ENCODE data around the gene SORBS1. TPM values are rescaled to one million over a fixed set of nuclear protein-coding genes. Genes with fewer than 3 reads are reported as not detected.
A peak's percentile ranks its signal among the peaks of the same experiment; 100 is the strongest.

The SORBS1 gene
- 10 to 100 TPM; 30.8 to 46.7 (median 31.8) TPM for polyA plus RNA-seq (ENCODE audit: insufficient read length in 4 of 4)

DNA sequence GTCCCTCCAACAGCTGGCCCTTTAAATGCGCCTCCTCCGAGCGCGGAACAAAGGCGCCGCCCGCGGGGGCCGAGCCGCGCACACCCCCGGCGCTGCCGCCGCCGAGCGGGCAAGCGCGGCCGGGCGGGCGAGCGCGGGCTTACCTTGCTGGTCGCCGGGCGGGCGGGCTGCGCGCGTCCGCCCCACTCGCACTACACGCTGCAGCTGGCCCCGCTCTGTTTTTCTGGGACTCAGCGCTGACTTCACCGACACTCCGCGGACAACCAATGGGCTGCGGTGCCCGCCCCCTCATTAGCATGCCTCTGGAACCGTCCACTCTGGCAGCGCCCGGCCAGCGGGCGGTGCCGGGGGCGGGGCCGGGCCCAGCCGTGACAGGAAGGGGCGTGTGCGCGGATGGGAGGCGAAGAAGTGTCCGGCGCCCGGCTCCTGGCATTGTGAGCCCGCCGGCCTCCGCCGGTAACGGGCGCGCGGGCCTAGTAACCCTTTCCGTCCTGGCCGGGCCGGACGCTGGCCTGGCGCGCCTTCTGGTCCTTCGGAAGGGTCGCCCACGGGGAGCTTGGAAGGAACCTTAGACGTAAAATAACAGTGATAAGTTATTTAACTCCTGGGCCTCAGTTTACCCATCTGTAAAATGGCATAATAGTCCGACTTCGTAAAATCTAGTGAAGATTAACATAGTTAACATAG is at the start of gene SORBS1:
SORBS1 (minus strand) TSS at position 195 of the 687 bp plus-strand sequence. CDS start 120,236 bp downstream, outside the sequence.
- peak; percentile 86 to 94 (median 93) for DNase-seq (ENCODE audit: low read depth in 4 of 4, low spot score in 3 of 4)

DNA sequence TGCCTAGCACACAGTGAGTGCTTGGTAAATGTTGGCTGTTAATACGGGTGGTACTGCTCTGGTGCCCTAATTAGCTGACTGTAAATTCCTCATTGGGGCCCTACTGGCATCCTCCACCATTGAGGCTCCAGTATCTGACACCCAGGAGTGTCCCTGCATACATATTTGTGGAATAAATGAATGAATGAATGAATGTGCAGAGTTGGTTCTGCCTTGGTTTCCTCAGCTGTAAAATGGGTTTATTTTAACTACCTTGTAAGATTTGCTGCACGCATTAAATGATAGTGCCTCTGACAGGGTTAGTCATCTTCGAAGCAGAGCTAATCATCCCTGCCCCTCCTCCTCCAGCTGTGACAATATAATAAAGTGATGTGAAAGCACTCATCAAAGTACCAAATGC is 49.6 kb upstream of the SORBS1 start:
- DNase-seq (ENCODE audit: low read depth in 4 of 4, low spot score in 3 of 4): no peak

DNA sequence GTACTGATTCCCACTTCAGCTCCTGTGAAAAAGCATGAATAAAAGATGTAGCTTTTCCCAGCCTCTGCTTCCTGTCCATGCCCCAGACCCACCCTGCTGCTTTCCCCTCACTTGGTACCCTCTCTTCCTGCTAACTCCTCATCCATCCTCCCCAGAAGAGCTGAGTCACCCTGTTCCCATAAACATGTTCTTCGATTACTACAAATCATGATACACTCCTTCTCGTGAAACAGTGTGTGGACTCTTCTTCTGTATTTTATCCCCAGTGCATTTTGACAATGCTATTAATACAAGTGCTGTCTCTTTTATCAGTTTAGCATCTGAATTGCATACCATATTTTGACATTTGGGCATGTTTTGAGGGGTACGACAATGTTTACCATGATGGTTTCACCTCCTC is 45.8 kb upstream of the SORBS1 start:
- no peak for DNase-seq (ENCODE audit: low read depth in 4 of 4, low spot score in 3 of 4)

DNA sequence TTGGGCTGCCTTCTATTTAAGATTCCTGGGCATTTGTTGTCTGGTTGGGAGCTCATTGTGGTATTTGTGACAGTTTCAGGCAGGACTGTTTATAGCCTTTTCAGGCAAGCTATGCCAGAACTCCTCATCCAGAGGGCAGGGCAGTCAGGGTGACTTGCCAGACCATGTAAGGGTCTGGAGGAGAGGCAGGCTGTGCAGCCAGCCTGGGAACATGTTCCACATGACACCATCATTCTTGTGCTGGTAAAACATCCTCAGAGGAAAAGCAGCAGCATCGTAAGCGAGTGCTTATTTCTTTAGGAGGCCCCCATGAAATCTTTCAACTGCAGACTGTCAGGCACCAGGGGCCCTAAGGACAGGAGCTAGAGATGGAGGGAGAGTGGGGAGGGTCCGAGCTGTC is 44.0 kb upstream of the SORBS1 start:
- DNase-seq (ENCODE audit: low read depth in 4 of 4, low spot score in 3 of 4): no peak

DNA sequence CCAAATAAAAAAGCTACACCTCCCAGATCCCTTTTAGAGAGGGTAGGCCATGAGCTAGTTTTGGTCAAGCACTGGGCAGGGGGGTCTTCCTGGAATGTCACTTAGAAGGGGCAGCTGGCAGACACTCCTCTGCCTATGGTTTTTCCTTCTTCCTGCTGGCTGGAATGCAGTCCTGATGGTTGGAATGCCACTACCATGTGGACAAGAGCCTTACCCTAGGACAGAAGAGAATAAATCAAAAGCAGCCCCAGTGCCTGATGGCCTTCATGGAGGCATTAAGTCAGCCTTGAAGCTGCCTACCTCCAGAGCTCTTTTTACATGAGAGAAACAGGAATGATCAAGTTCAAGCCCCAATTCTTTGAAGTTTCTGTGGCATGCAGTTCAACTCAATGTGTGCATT is 43.5 kb upstream of the SORBS1 start:
- no peak for DNase-seq (ENCODE audit: low read depth in 4 of 4, low spot score in 3 of 4)

DNA sequence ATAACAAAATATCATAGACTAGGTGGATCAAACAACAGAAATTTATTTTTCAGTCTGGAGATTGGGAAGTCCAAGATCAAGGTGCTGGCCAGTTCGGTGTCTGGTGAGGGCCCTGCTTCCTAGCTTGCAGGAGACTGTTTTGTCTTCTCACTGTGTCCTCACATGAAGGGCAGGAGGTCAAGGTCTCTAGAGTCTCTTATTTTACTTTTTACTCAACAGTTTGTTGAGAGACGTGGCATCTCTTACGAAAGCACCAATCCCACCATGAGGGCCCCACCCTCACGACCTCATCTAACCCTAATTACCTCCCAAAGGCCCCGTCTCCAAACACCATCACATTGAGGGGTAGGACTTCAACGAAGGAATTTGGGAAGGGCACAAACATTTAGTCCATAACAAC is 41.2 kb upstream of the SORBS1 start:
- no peak for DNase-seq (ENCODE audit: low read depth in 4 of 4, low spot score in 3 of 4)

DNA sequence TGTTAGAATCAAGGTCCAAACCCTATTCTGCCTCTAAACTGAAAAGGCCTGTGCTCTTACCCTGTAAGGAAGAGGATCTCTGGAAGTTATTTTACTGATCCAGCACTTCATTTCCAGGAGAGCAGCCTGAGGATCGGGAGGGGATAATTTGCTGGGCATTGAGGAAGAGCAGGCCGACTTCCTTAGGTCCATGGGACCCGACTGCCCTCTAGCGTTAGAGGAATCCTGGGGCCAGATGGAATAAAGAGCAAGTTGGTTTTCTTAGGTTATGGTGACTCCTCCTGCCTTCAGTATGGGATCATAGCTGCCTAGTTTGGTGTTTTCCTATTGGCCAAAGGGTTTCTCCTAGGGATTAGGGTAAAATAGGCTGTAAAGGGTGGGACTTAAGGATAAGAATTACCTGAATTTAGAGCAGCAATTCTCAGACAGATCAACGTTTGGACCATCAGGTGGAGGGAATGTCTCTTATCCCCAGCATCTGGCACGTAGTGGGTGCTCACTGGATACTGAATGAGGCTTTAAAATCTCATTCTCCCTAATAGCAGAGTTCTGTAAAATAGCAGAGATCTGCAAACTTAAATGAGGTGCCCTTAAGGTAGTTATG is 40.0 kb upstream of the SORBS1 start:
- DNase-seq (ENCODE audit: low read depth in 4 of 4, low spot score in 3 of 4): peak; percentile 64 to 83 (median 79)

DNA sequence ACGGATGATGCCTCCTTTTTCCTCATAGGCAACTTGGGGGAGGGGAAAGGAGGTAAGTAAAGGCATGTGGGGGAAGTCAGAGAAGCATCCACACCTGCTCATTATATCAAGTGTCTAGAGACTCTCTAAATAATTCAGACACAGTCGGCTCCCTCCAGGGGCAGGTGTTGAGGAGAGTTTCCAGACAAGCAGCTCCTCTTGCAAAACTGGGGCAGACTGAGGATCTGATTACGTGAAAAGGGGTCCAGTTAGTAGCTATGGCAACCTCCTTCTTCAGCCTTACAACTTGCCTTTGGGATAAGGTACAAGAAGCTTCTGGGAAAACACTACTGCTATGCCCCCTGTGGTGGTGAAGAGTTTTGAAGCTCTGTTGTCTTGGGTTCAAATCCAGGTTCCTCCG is 39.0 kb upstream of the SORBS1 start:
- DNase-seq (ENCODE audit: low read depth in 4 of 4, low spot score in 3 of 4): no peak

DNA sequence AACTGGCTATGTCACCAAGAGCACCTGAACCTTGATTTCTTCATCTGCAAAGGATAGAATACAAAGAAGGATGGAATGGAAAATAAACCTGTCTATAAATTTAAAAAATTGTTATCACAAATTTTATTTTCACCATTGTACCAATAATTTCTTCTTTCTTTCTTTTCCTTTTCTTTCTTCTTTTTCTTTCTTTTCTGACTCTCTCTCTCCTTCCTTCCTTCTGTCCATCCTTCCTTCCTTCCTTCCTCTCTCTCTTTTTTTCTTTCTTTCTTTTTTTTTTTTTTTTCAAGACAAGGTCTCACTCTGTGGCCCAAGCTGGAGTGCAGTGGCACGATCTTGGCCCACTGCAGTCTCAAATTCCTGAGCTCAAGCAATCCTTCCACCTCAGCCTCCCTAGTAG is 36.6 kb upstream of the SORBS1 start:
- DNase-seq (ENCODE audit: low read depth in 4 of 4, low spot score in 3 of 4): no peak

DNA sequence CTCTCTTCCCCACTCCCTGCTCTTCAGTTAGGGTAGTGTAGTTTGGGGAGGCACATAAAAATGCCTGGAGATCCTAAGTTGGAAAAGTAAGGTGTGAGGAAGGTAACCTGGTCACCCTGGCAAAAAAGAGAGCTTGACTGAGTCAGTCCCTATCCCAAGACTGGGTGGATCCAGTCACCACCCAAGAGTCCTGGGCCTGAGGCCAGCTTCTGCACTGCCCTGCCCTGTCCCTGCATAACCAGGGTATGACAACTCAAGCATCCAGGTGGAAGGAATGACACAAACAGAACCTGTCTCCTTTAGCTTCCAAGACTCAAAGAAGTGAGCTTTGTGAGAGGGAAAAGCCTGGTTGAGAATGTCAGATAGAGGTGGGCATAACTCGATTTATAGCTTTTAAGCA is 26.9 kb upstream of the SORBS1 start:
- DNase-seq (ENCODE audit: low read depth in 4 of 4, low spot score in 3 of 4): no peak

DNA sequence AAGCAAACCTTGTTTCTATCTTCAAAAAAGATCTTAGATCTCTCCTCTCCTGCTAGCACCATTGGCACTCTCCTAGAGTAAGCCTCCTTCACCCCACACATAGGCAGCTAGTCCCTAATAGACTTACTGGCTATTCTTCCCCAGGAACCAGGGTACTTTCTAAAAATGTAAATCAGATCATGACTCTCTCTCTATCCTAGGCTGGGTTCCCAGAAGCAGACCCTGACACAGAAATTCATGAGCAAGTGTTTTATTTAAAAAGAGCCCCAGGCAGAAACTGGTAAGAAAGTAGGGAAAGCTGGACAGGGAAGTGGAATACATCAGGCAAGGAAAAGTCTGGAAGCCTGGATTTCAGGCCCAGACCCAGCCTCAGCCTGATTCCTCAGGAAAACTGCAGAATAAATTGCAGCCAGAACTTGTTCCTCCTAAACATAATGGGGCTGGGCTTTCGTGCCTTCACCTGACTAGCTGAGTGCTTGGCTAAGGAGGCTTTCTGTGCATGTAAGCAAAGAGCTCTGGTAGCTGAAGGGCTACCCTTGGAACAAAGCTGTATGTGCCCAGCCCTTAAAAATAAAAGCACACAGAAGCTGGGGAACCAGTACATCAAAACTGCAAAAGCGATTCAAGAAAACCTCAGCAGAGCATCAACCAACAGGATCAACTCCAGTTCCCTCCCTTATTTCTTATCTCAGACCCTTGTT is 18.8 kb upstream of the SORBS1 start:
- DNase-seq (ENCODE audit: low read depth in 4 of 4, low spot score in 3 of 4): no peak

DNA sequence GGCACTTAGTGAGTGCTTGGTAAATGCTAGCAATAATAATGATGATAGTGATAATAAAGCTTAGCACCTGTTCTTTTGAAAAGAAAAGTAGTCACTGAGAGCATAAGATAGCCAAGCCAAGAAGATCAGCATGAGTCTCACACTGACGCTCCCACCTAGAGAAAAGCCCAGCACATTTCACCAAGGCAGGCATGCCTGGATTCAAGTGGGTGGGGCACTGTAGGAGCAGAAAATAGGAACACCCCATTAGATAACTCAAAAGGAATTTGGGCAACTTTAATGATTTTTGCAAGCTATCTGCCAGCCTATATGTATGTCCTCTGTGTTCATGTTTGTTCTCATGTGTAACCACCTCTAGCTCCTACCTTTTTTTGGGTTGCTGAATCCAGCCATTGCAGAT is 18.1 kb upstream of the SORBS1 start:
- DNase-seq (ENCODE audit: low read depth in 4 of 4, low spot score in 3 of 4): no peak

DNA sequence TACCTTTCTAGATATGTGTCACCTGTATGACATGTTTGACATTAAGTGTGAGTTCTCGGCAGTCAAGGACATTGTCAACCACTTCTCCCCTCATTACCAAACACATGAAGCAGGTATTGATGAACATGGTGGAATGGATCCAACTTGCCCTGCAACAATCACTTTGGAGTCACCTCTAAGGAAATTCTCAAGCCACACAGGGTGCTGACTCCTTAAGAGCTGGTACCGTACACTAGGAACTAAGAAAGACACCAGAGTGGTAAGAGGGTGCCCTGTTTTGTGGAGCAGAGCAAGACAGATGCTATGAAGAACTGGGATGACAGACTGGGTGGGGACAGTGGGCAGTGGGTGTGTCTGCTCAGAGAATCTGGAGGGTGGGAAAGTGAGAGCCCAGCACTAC is 17.4 kb upstream of the SORBS1 start:
- no peak for DNase-seq (ENCODE audit: low read depth in 4 of 4, low spot score in 3 of 4)

DNA sequence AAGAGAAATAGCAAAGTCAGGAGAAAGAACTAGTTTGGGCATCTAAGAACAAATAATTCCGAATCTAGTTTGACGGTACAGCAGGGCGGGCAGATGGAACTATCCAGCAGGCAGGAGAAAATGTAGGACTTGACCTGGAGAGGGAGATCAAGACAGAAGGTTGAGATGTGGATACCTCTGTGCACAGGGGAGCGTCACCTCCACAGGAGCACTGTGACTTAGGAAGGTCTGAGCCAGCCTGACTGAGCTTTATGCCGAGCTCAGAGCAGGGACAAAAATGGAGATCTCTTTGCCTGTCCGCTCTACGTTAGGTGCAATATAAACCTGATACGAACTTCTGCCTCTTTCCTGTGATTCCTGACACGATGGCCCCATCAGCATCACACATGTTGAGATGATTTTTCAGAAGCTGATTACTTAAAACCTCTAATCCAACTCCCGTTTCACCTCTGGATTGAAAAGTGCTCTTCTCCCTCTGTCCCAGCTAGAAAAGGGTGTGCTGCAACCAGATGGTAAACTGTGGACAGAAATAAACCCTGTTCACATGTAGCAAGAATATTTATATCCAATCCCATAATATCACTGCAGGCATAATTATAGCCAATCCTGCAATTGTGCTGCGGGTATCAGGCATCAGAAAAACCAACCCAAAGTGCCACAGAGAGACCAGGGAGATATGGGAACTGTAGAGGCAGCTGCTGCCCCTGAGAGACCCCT is 13.6 kb upstream of the SORBS1 start:
- DNase-seq (ENCODE audit: low read depth in 4 of 4, low spot score in 3 of 4): no peak

DNA sequence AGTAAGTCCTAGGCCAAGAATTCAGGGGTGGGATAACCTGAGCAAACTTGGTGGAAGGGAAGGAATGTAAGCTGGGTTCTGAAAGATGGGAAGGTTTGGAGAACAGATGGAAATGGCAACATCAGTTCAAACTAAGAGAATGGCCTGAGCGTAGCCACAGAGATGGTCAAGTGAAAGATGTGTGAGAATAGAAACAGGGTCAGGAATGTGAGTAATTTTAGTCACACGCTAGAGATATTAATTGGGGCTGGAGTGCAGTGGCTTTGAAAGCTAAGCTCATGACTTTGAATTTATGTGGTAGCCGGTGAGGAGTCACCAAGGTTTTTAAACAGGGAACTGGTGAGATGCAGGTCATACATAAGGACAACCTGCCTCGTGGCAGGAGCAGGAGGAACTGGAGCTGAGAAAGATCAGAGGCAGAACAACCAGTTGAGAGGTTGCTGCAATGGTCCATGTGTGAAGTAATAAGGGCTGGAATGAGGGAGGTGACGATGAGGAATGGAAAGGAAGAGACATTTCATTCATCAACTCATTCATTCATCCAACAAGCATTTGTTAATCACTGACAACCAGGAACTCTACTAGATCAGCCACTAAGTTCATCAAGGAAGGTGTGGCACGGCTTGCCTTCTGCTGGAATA is 12.9 kb upstream of the SORBS1 start:
- no peak for DNase-seq (ENCODE audit: low read depth in 4 of 4, low spot score in 3 of 4)

DNA sequence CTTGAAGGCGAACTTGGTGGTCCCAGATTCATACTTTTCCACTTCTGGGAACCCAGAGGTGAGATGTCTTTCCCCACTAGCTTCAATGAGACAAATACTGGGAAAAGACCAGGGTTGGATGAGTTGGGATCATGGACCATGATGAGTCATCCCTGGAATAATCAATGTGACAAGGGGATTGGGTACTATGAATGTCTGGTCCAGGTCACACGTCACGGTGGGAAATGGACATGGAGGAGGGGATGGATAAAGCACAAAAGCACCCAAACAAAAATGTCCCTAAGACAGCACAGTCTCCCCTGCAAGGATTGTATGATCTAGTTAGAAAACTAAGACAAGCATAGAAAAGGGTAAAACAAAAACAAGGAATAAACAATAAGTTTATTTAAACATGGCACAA is 12.4 kb upstream of the SORBS1 start:
- DNase-seq (ENCODE audit: low read depth in 4 of 4, low spot score in 3 of 4): no peak

DNA sequence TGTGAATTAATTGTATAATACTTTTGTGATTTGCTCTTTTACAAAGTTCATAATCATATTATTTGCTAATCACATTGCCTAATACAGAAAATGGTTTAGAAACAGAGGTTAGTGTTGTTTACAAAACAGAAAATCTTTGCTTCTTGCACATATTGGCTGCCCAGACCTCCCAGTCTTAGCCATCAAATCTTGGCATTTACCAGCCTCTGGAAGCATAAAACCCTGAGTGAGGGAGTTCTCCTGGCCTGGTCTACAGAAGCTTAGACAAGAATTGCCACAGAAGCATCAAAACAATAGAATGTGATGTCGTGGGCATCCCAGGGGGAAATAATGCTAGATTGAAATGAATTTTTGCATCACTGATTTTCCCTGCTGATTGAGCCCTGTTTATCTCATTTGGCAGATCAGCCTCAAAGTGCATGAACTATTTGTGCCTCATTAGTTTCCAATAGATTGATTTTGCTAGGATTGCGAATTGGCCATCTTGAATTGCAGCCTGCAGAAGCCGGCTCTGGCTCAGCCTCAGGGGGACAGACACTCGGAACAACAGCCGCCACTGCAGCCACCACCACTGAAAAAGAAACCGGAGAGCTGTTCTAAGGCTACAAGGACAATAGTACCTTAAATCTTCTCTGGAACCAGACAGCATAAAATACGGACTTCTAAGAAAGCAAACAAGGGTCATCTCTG is 11.1 kb upstream of the SORBS1 start:
- no peak for DNase-seq (ENCODE audit: low read depth in 4 of 4, low spot score in 3 of 4)

DNA sequence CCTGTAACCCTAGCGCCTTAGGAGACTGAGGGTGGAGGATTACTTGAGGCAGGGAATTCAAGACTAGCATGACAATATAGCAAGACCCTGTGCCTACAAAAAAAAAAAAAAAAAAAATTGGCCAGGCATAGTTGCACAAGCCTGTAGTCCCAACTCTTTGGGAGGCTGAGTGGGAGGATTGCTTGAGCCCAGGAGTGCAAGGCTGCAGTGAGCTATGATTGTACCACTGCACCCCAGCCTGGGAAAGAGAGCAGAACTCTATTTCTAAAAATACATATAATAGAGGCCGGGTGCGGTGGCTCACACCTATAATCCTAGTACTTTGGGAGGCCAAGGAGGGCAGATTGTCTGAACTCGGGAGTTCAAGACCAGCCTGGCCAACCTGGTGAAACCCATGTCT is 10.2 kb upstream of the SORBS1 start:
- DNase-seq (ENCODE audit: low read depth in 4 of 4, low spot score in 3 of 4): no peak

DNA sequence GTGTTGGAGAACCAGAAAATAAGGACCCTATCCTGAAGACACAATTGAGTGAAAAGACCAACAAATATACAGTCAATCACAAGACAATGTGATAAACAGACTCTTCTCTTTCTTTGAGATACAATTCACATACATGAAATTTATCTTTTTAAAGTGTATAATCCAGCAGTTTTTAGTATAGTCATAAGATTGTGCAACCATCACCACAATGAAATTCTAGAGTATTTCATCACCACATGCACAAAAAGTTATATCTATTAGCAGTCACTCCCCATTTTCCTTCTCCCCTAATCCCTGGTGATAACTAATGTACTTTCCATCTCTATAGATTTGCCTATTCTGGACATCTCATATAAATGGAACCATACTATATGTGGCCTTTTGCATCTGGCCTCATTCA is 8.2 kb upstream of the SORBS1 start:
- DNase-seq (ENCODE audit: low read depth in 4 of 4, low spot score in 3 of 4): no peak

DNA sequence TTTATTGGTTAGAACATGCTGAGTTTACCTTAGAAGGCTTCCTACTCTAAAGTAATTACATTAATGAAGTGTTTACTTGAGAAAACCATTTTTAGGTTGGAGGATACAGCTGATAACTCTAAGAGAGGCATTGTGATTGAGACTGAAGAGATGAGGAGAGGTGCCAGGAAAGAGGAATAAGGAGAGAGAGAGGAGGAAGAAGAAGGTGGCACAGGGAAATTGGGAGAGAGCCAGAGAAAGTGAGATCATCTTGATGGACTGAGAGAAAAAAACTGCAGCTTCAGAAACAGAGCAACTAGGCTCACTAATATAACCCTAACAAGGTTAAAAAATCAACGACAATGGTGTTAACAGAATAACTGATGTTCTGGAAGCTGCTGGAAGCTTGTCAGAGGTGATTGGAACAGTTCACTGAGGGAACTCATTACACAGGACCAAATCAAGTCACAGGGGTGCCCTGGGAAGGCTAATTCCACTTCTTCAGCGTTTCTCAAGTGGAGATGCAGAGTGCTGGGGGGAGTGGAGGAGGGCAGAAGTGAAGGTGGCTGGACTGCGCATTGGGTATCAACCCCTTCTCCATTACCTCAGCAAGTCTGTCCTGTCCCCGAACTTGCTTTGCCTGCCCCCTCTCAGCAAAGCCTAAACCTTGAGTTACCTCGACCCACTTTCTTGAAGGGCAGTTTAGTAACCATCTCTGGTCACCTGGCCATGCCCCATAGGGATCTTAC is 6.9 kb upstream of the SORBS1 start:
- no peak for DNase-seq (ENCODE audit: low read depth in 4 of 4, low spot score in 3 of 4)

All from left renal pelvis (tissue), 4 donors.